Activated B cell treated with CpG ODN at 0.5 μM for 24 hours (primary cell): ENCODE measurements around the gene RAB37. TPM values are rescaled to one million over a fixed set of nuclear protein-coding genes. Genes with fewer than 3 reads are reported as not detected.

ENCODE experiments used
- ATAC-seq: fragments of 200-7000 bp; cut with Tn5 transposase; one replicate; pipeline ENCODE4 v1.10.0; 2021; ENCODE audit warnings: low read depth, mild to moderate bottlenecking, moderate library complexity
- CTCF ChIA-PET: fragments of 350-600 bp; sonication (Branson Sonifier 250); formaldehyde crosslinking; loops from one replicate; lab custom pipeline; 2021; ENCODE audit warnings: antibody characterized with exemption; lab: Charles Lee
- POLR2A ChIA-PET: fragments of 350-600 bp; sonication (Branson Sonifier 250); formaldehyde crosslinking; loops from one replicate; lab custom pipeline; 2021; ENCODE audit warnings: antibody characterized with exemption; lab: Charles Lee
- DNase-seq: peaks from one replicate; pipeline ENCODE4 v3.0.0; 2022
- H3K27ac Mint-ChIP-seq: one replicate; pipeline ENCODE4 v1.8.0; 2020; ENCODE audit warnings: mixed read lengths
- H3K27me3 Mint-ChIP-seq: one replicate; pipeline ENCODE4 v1.8.0; 2021; ENCODE audit warnings: mixed read lengths
- H3K36me3 Mint-ChIP-seq: one replicate; pipeline ENCODE4 v1.8.0; 2021; ENCODE audit warnings: low read depth, mixed read lengths
- H3K4me1 Mint-ChIP-seq: one replicate; pipeline ENCODE4 v1.8.0; 2021; ENCODE audit warnings: mixed read lengths
- H3K4me3 Mint-ChIP-seq: one replicate; pipeline ENCODE4 v1.8.0; 2020; ENCODE audit warnings: mild to moderate bottlenecking, mixed read lengths
- H3K9me3 Mint-ChIP-seq: one replicate; pipeline ENCODE4 v1.8.0; 2020; ENCODE audit warnings: mixed read lengths
- CTCF ChIP-seq: fragments of 200-600 bp; IDR thresholded peaks from one replicate; pipeline ENCODE4 v1.8.0; 2022; ENCODE audit warnings: antibody characterized with exemption, mild to moderate bottlenecking
- intact Hi-C: fragments of 100-400 bp; cut with micrococcal nuclease; formaldehyde crosslinking; loops from one replicate; pipeline ENCODE4 v1.15.1; 2024
- total RNA-seq: library from RNA; stranded (reverse); gene quantifications from 2 replicates; pipeline ENCODE4 v1.2.3, GENCODE V29; 2022

RAB37 gene
- total RNA-seq, 1 donor from 2014 or later = 11.1 TPM

- Mint-ChIP-seq H3K27me3 (no peaks in the 10 kb centered on the region), H3K36me3 (peaks cover 11% of the 10 kb centered on the region), H3K27ac (peak overlapping the region; percentile 84), H3K4me1 (peaks cover 70% of the 10 kb centered on the region), H3K9me3 (no peaks in the 10 kb centered on the region), H3K4me3 (peak overlapping the region; percentile 48)
- ATAC-seq (no peak), DNase-seq (no peak)
- ChIA-PET CTCF (interaction anchor here (0.6 to 3.6 kb wide), 9 partner anchors 10 to 878 kb away, joined by 3 to 14 read pairs (median 7); partner anchors contain the start of gene RAB37), POLR2A (interaction anchor here (1.1 to 1.6 kb wide), 4 partner anchors 10 to 298 kb away, joined by 3 to 12 read pairs (median 5); partner anchors contain the start of gene FDXR)
- intact Hi-C loops = loop anchor here (1.0 to 2.0 kb wide), 2 partner anchors 32 to 124 kb away; partner anchors contain the start of gene NHERF1
- TF ChIP-seq CTCF = no peak
These were observed 43.6 kb downstream of the RAB37 start for GRCh38 chr17:74780443-74781238.

- peaks cover 65% of the 10 kb centered on the region for H3K4me1 Mint-ChIP-seq
- H3K9me3 Mint-ChIP-seq = no peaks in the 10 kb centered on the region
- ATAC-seq = no peak
- ChIA-PET POLR2A (interaction anchor here (1.1 kb wide), 1 partner anchor 125 kb away, joined by 3 read pairs; no protein-coding TSS in a partner anchor), CTCF (interaction anchor here (1.7 to 3.6 kb wide), 3 partner anchors 9 to 37 kb away, joined by 7 to 14 read pairs (median 10); no protein-coding TSS in a partner anchor)
- H3K27ac Mint-ChIP-seq = no peak overlapping the region
- no peaks in the 10 kb centered on the region for H3K27me3 Mint-ChIP-seq
- TF ChIP-seq CTCF = no peak
- intact Hi-C loops = no loop called here
- peaks cover 4% of the 10 kb centered on the region for H3K36me3 Mint-ChIP-seq
- DNase-seq = no peak
- H3K4me3 Mint-ChIP-seq = no peak overlapping the region
These were observed 45.5 kb downstream of the RAB37 start for GRCh38 chr17:74782571-74782970.

GRCh38 chr17:74784125-74784810 lies 47.2 kb downstream of the RAB37 start:
- TF ChIP-seq CTCF = no peak
- Mint-ChIP-seq H3K9me3 (no peaks in the 10 kb centered on the region), H3K4me1 (peaks cover 53% of the 10 kb centered on the region), H3K27me3 (no peaks in the 10 kb centered on the region), H3K4me3 (peak overlapping the region; percentile 1), H3K27ac (no peak overlapping the region), H3K36me3 (peaks cover 13% of the 10 kb centered on the region)
- intact Hi-C loops = no loop called here
- POLR2A ChIA-PET = interaction anchor here (0.7 to 0.8 kb wide), 2 partner anchors 46 to 78 kb away, joined by 4 to 9 read pairs; no protein-coding TSS in a partner anchor
- DNase-seq (no peak), ATAC-seq (no peak)
- CTCF ChIA-PET = no interaction called here

GRCh38 chr17:74785096-74785980 lies 48.3 kb downstream of the RAB37 start:
- DNase-seq (no peak), ATAC-seq (no peak)
- no peaks in the 10 kb centered on the region for H3K27me3 Mint-ChIP-seq
- POLR2A ChIA-PET = no interaction called here
- CTCF ChIA-PET = interaction anchor here (1.4 kb wide), 1 partner anchor 36 kb away, joined by 3 read pairs; no protein-coding TSS in a partner anchor
- H3K4me3 Mint-ChIP-seq = no peak overlapping the region
- H3K36me3 Mint-ChIP-seq = peaks cover 14% of the 10 kb centered on the region
- TF ChIP-seq CTCF = no peak
- peaks cover 42% of the 10 kb centered on the region for H3K4me1 Mint-ChIP-seq
- H3K27ac Mint-ChIP-seq = no peak overlapping the region
- H3K9me3 Mint-ChIP-seq = no peaks in the 10 kb centered on the region
- intact Hi-C loops = no loop called here
